ENCODE measurements around the gene TENM4.

DNA sequence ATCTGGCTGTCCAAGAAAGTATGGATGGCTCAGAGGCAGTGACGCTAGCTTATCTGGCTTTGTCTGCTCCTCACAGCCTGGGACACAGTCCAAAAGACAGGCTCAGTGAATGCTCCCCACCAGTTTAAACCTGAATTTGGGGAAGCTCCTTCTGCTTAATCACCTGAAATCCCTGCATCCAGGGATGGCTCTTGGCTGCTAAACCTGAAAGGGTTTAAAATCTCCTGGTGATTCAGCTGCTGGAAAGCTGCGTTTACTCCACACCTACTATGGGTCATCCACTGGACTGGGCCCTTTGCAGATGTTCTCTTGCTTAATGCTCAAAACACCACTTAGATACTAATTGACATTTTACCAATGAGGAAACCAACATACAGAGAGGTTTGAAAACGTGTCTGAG lies 564.2 kb downstream of the TENM4 start:
- TF ChIP-seq CTCF (IDR thresholded peaks at IDR 0.05 in 4 of 5, conservative IDR thresholded peaks at IDR 0.05 in 1 of 5) (no peak), POLR2A (IDR thresholded peaks at IDR 0.05) (no peak)

Data from gastrocnemius medialis (tissue), 4 donors.